ENCODE measurements around the gene ZGRF1. TPM values are rescaled to one million over a fixed set of nuclear protein-coding genes. Genes with fewer than 3 reads are reported as not detected.

Gene ZGRF1
- polyA plus RNA-seq, 1 experiment = 2.0 TPM

DNA sequence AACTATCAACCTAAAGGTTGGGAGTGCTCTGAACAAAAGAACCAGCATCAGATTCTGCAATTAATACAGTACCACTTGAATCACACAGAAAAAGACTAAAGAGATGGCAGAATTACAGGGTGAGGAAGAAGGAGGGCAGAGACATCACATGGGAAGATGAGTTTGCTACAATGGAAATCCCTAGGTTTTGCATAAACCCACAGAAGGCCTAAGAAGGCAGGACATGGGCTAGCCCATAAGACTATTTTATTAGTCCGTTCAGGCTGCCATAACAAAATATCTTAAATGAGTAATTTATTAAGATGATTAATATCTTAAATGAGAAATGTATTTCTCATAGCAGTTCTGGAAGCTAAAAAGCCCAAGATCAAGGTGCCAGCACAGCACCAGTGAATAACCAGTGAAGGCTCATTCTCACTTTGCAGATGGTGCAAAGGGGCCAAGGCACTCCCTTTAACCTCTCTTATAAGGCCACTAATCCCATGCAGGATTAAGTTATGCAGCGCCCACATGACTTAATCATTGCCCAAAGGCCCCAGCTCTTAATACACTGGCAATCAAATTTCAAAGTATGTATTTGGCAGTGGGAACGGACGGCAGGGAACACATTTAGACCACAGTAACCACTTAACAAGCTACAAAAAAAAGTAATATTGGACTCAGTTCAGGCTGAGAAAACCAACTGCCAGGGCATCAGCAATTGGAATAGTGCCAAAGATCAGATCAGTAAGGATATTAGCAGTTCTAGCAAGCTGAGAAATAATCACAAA is 73.1 kb downstream of the ZGRF1 start:
- TF ChIP-seq, protein P1, sequence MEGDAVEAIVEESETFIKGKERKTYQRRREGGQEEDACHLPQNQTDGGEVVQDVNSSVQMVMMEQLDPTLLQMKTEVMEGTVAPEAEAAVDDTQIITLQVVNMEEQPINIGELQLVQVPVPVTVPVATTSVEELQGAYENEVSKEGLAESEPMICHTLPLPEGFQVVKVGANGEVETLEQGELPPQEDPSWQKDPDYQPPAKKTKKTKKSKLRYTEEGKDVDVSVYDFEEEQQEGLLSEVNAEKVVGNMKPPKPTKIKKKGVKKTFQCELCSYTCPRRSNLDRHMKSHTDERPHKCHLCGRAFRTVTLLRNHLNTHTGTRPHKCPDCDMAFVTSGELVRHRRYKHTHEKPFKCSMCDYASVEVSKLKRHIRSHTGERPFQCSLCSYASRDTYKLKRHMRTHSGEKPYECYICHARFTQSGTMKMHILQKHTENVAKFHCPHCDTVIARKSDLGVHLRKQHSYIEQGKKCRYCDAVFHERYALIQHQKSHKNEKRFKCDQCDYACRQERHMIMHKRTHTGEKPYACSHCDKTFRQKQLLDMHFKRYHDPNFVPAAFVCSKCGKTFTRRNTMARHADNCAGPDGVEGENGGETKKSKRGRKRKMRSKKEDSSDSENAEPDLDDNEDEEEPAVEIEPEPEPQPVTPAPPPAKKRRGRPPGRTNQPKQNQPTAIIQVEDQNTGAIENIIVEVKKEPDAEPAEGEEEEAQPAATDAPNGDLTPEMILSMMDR (IDR thresholded peaks at IDR 0.05; ENCODE audit: low read depth, low read length) = no peak
- H3K27me3 ChIP-seq (ENCODE audit: control insufficient read depth, insufficient read depth, low read length) = no peaks in the 10 kb centered on the region
- H3K4me3 ChIP-seq (ENCODE audit: low read depth, low read length) = no peak overlapping the region
- CTCF ChIA-PET = interaction anchor here (1.0 kb wide), 1 partner anchor 9 kb away, joined by 3 read pairs; no protein-coding TSS in a partner anchor
- peaks cover 2% of the 10 kb centered on the region; the same call in 1 of the 2 replicates for H3K9me3 ChIP-seq (ENCODE audit: control insufficient read depth, insufficient read depth, low read length)
- POLR2A ChIA-PET = no interaction called here
- no peak overlapping the region for H3K27ac ChIP-seq (ENCODE audit: low read depth, low read length)
- DNase-seq (ENCODE audit: low read depth, low spot score) = no peak

GRCh38 chr4:112562254-112562879 is 74.3 kb downstream of the ZGRF1 start:
- POLR2A ChIA-PET = no interaction called here
- Histone ChIP-seq H3K9me3 (ENCODE audit: control insufficient read depth, insufficient read depth, low read length) (peaks cover 2% of the 10 kb centered on the region; the same call in 1 of the 2 replicates), H3K27me3 (ENCODE audit: control insufficient read depth, insufficient read depth, low read length) (no peaks in the 10 kb centered on the region), H3K27ac (ENCODE audit: low read depth, low read length) (no peak overlapping the region), H3K4me3 (ENCODE audit: low read depth, low read length) (no peak overlapping the region)
- CTCF ChIA-PET = no interaction called here
- no peak for DNase-seq (ENCODE audit: low read depth, low spot score)
- TF ChIP-seq, protein P1 (IDR thresholded peaks at IDR 0.05; ENCODE audit: low read depth, low read length) = no peak

DNA sequence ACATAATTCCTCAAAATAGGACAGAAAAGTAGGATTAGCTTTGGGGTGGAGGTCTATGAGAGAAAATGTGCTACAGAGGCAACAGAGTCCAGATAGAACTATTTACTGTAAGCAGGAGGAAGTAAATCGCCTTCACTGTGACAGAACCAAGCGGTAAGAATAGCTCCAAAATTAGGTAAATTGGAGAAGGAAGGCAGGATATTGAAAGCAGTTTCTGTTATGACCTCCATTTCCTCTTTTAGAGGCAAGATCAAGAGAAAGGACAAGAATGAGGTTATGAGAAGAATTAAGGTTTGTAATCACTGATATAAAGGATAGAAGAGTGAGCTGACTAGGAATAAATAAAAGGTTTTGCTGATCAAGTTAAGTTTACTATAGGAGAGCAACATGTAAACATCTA is 76.6 kb downstream of the ZGRF1 start:
- H3K9me3 ChIP-seq (ENCODE audit: control insufficient read depth, insufficient read depth, low read length) = peaks cover 2% of the 10 kb centered on the region; the same call in 1 of the 2 replicates
- H3K4me3 ChIP-seq (ENCODE audit: low read depth, low read length) = no peak overlapping the region
- DNase-seq (ENCODE audit: low read depth, low spot score) = no peak
- no peak overlapping the region for H3K27ac ChIP-seq (ENCODE audit: low read depth, low read length)
- CTCF ChIA-PET = interaction anchor here (1.2 kb wide), 1 partner anchor 36 kb away, joined by 3 read pairs; no protein-coding TSS in a partner anchor
- no peaks in the 10 kb centered on the region for H3K27me3 ChIP-seq (ENCODE audit: control insufficient read depth, insufficient read depth, low read length)
- TF ChIP-seq, protein P1 (IDR thresholded peaks at IDR 0.05; ENCODE audit: low read depth, low read length) = no peak
- POLR2A ChIA-PET = no interaction called here

DNA sequence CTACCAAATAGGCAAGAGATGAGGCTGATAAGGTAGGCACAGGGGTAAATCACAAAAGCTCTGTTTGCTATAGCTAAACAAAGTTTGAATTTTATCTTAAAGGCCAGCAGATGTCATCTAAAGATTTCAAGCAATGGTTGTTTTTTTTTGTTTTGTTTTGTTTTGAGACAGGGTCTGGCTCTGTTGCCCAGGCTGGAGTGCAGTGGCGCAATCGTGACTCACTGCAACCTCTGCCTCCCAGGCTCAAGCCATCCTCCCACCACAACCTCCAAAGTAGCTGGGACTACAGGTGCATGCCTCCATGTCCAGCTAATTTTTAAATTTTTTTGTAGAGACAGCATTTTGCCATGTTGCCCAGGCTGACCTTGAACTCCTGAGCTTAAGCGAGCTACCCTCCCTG is 77.7 kb downstream of the ZGRF1 start:
- TF ChIP-seq, protein P1 (IDR thresholded peaks at IDR 0.05; ENCODE audit: low read depth, low read length) = no peak
- DNase-seq (ENCODE audit: low read depth, low spot score) = no peak
- Histone ChIP-seq H3K27ac (ENCODE audit: low read depth, low read length) (no peak overlapping the region), H3K4me3 (ENCODE audit: low read depth, low read length) (no peak overlapping the region), H3K27me3 (ENCODE audit: control insufficient read depth, insufficient read depth, low read length) (no peaks in the 10 kb centered on the region), H3K9me3 (ENCODE audit: control insufficient read depth, insufficient read depth, low read length) (no peaks in the 10 kb centered on the region)
- POLR2A ChIA-PET = no interaction called here
- CTCF ChIA-PET = no interaction called here
